Stimulated activated CD8-positive, alpha-beta memory T cell treated with anti-CD3 and anti-CD28 coated beads, Interleukin-15, amount 100 ng/mL, for 24 hours (primary cell): ENCODE data around the gene AIFM3.
"Not testable (repeated sequence)": the region's sequence is repeated elsewhere in the genome, so short reads cannot be mapped to it uniquely, and the experiment has no call there.

Experiments
- DNase-seq: peaks from one replicate; pipeline ENCODE4 v3.0.0-alpha.2; 2020; ENCODE audit warnings: low read depth

The AIFM3 gene

DNA sequence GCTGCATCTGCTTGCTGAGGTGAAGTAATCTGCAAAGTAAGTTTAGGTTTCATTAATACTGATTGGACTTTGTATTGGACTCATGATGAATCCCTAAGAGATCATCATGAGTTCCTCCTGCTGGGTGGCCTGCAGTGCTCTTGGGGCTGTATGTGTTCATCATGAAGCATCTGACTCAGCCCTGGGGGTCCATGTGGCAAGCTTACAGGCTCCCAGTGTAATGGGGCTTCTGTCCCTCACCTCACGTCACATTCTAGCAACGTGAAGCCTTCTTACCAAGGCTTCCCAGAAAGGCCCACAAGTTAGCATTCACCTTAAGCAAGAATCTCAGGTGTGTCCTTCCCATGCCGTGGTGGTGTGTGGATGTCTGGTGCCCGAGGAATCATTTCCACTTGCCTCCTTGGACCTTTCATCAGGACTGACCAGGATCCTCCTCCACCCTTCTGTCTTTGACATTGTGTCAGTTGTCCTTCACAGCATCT, 26.1 kb upstream of the AIFM3 start:
- no peak for DNase-seq

- not testable (repeated sequence) for DNase-seq
Observed at GRCh38 chr22:20942203-20942902, 24.7 kb upstream of the AIFM3 start.

- no peak for DNase-seq
Observed at GRCh38 chr22:20943104-20943933, 23.7 kb upstream of the AIFM3 start.

DNA sequence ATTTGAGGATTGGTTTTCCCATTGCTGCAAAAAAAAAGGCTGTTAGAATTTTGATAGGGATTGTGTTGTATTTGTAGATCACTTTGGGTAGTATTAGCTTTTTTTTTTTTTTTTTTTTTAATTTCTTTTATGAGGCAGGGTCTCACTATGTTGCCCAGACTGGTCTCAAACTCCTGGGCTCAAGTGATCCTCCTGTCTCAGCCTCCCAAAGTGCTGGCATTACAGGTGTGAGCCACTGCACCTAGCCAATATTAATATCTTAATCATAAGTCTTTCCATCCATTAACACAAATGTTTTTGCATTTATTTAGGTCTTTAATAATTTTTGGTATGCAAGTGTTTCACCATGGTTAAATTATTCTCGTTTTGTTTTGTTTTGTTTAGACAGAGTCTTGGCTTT, 23.0 kb upstream of the AIFM3 start:
- DNase-seq = no peak

DNA sequence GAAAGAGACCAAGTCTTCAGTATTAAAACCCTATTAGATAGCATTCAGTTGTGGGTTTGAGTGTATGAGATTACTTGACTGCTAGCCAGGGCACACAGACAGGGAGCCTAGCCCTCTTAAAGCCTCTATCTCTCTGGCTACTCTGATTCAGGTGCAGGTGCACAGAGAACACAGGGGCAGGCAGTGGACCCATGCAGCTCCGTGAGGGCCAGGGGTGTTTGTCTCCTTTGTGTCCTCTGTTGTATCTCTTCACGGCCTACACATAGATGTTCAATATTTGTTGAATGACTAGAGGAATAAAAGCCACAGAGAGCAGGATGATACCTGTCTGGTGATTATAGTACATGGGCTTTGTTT, 21.5 kb upstream of the AIFM3 start:
- DNase-seq = no peak

- DNase-seq = no peak
Observed at GRCh38 chr22:20946080-20946986, 20.7 kb upstream of the AIFM3 start.

DNA sequence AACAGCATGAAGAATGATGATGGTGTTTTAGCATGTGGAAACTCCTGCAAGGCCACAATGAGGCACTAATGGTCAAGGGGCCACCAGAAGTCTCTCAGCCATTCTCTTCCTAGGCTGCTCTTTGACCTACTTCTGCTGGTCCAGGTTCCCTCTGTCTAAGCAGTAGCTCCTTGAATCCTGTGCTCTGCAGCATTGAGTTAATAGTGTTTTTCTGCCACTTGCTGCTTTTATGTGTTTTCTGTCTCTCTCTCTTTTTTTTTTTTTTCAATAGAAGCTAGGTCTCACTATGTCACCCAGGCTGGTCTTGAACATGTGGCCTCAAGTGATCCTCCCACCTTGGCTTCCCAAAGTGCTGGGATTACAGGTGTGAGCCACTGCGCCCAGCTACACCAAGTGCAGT, 20.1 kb upstream of the AIFM3 start:
- no peak for DNase-seq

DNA sequence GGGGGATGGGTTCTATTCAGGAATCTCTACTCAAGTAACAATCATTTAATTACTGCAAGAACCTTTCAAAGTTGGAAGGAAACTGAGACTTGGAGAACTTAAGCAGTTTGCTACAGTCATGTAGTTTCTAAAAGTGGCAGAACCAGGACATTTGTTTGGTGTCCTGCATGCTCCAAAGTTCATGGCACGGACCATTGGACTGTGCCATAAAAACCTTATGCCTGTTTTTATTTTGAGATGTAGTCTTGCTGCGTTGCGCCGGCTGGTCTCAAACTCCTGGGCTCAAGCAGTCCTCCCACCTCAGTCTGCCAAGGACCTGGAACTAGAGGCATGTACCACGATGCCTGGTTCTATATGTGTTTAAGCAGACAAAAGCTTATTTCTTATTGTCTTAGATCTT, 18.6 kb upstream of the AIFM3 start:
- DNase-seq = no peak

DNA sequence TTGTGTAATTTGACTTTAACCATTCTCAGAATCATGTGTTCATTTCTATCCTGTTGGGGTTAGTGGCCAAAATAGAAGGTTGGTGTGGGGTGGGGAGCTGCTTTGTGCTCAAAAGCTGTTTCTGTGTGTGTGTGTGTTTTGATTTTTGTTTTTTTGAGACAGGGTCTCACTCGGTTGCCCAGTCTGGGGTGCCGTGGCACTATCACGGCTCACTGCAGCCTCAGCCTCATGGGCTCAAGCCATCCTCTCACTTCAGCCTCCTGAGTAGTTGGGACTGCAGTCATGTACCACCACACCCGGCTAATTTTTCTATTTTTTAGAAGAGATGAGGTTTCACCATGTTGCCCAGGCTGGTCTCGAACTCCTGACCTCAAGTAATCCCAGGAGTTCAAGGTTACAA, 18.1 kb upstream of the AIFM3 start:
- DNase-seq = no peak

DNA sequence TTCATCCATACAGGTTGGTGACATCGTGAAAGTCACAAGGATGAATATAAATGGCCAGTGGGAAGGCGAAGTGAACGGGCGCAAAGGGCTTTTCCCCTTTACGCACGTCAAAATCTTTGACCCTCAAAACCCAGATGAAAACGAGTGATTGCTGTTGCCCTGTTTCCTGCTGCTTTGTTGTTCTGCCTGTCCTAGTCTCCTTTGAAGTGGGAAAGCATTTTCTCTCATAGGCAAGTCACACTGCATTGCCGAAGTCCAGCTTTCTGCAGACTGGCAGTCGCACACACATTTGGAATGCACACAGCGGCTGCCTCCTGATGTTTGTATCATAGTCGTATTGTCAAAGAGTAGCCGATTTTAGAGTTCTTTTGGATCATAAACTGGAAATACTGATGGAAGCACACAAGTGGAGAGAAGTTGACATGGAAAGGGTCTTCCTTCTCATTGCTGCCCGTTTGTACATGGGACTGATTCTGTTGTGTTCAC, 17.3 kb upstream of the AIFM3 start:
- no peak for DNase-seq

DNA sequence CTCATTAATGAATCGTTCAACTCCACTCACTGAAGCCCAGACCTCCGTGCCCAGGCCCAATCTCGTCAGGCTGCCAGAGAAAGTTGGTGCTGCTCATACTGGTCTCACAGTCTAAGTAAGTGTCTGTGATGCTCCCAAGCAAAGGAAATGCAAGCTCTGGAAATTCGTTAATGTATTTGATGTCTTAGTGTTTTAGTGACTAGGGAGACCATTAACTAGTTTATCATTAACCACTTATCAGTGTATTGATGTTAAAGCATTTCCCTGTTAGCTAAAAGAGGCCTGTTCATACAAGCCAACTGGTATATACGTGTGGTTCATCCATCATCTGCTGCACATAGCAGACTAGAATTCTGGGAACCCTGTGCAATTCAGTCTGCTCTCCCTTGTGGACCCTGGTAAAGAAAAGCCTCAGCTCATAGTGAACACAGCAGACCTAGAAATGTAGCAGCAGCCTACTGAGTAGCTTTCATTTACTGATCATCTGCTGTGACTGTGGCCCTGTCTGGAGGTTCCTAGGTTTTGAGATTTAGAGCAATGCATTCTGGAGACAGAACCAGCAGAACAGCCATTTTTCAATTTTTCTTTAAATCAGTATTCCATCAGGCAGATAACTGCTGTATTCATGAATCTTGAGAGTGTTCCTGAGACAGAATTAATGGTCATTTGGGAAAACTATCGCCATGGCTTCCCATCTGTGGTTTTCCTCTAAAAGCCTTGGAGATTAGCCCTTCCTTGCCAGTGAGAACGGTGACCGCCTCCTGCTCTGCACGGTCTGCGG, 15.7 kb upstream of the AIFM3 start:
- DNase-seq = no peak

GRCh38 chr22:20951932-20952380, 15.1 kb upstream of the AIFM3 start:
- DNase-seq = no peak

DNA sequence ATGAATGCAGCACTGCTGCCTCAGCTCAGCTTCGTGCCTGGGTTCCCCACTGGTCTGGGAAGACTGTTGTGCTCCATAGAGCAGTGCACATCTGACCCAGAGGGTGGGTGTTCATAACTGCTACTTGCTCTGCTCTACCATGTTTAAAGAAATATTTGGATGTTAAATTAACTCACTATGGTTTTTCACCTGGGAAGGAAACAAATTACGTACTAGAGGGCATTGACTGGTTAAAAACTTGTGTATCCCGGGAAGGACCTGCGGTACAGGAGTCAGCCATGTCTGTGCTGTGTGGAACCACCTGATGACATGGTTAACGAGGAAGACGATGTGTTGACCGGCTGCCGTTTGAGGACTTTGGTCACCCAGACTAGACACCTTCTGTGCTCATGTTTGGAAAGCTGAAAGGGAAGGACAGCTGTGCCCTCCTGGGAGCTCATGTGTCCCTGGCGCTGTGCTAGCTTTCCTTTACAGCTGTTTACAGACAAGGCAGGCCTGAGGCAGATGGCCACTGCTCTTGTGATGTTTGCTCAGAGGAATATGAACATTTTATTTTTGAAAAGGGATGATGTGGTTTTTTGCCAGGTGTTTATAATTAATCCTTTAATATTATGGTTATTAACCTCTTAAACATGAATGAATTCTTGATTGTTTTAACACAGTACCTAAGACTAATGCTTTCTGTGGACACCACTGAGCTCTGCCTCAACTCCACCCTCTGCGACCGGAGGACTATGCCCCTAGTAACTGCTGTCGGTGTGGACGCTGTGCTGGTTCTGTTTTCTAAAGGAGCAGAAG, 14.3 kb upstream of the AIFM3 start:
- DNase-seq = no peak

DNA sequence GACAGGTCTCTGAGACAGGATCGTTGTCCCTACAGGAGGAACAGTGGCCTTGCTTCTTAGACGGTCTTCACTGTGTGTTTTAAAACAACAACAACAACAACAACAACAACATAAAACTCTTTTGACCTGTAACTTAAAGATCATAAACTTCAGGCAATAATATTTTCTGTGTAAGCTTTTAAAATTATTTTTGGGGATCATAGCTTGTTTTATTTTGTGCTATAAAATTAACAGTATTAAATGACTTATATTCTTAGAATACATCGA, 13.8 kb upstream of the AIFM3 start:
- no peak for DNase-seq

- no peak for DNase-seq
Observed at GRCh38 chr22:20953668-20954500, 13.2 kb upstream of the AIFM3 start.

GRCh38 chr22:20955548-20955947, 11.5 kb upstream of the AIFM3 start:
- DNase-seq = no peak

- DNase-seq = no peak
Observed at GRCh38 chr22:20956258-20957101, 10.6 kb upstream of the AIFM3 start.

DNA sequence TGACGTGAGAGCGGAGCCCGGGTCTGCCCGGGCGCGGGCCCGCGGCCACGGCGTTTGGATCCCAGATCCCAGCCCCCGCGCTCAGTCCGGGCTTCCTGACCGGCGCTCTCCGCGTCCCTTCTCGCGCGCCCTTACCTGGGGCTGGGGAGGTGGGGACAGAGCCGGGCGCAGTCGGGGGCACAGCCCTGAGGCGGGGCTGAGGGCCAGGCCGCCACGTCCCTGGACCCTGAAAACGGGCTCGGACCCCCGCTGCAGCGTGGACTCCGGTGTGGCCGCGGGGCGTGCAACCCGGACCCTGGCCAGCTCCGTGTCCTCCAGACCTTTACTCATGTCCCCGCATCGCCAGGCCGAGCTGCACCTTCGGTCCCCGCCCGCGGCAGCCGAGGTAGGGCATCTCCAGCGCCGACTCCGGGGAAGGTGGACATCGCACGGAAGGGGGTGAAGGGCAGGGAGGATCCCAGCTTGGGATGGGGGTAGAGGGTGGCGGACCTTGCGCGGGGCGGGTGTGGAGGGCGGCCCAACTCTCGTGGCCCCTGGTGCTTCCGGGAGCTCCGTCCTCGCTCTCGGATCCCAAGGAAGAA, 9.9 kb upstream of the AIFM3 start:
- no peak for DNase-seq
